ENCODE data around the gene GALNT2.

DNA sequence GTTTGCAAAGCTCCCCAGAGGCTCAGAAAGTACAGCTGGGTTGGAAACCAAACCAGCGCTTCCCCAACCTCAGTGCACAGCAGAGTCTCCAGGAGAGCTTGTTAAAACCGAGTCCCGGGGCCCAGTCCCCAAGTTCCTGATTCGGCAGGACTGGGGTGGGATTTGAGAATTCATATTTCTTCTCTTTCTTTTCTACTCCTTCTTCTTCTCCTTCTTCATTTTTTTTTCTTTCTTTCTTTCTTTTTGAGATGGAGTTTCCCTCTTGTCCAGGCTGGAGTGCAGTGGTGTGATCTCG, 222.3 kb downstream of the GALNT2 start:
- TF ChIP-seq POLR2AphosphoS5 (IDR thresholded peaks at IDR 0.05; ENCODE audit: borderline replicate concordance, low read depth, low read length): no peak
- no peak for TF ChIP-seq EZH2 (IDR thresholded peaks at IDR 0.05)
